H1 (cell line): ENCODE results near the gene ANKS1A. TPM values are rescaled to one million over a fixed set of nuclear protein-coding genes. Genes with fewer than 3 reads are reported as not detected.

Experiments used
- CTCF ChIA-PET: fragments of 300-600 bp; sonication (Branson Sonifier 250); formaldehyde crosslinking; loops from one replicate; lab custom pipeline; 2021; ENCODE audit not compliant: partially characterized antibody; lab: Charles Lee
- POLR2A ChIA-PET: fragments of 300-600 bp; sonication (Branson Sonifier 250); formaldehyde crosslinking; loops from one replicate; lab custom pipeline; 2021; ENCODE audit warnings: inconsistent platforms; ENCODE audit not compliant: partially characterized antibody; lab: Charles Lee
- DNase-seq, 2 experiments: peaks; one replicate each; pipeline versions ENCODE4 v3.0.0 to v3.0.0-alpha.2; 2010 to 2022; ENCODE audit warnings: low spot score in 2 of 2, low read depth in 1 of 2, mixed read lengths in 1 of 2
- FAIRE-seq: peaks from 2 replicates; lab custom pipeline; 2011; peaks lifted over from hg19 to GRCh38; lab: Jason Lieb, UNC
- H2AFZ ChIP-seq: 2 replicates; pipeline ENCODE4 v1.8.1; 2012; ENCODE audit warnings: low read length, inconsistent platforms
- H2AK5ac ChIP-seq: 2 replicates; pipeline ENCODE4 v1.6.1; 2013; ENCODE audit warnings: low read depth, low read length
- H2BK120ac ChIP-seq: replicated peaks from 2 replicates; pipeline ENCODE3; 2013; ENCODE audit warnings: low read depth, low read length, inconsistent platforms
- H2BK12ac ChIP-seq: 2 replicates; pipeline ENCODE4 v1.6.1; 2013; ENCODE audit warnings: low read depth, low read length
- H2BK15ac ChIP-seq: 2 replicates; pipeline ENCODE4 v1.6.1; 2013; ENCODE audit warnings: low read length
- H2BK20ac ChIP-seq: 2 replicates; pipeline ENCODE4 v1.6.1; 2013; ENCODE audit warnings: low read length
- H2BK5ac ChIP-seq: 2 replicates; pipeline ENCODE4 v1.6.1; 2013; ENCODE audit warnings: low read depth, low read length
- H3K14ac ChIP-seq: 2 replicates; pipeline ENCODE4 v1.6.1; 2013; ENCODE audit warnings: inconsistent platforms; ENCODE audit not compliant: insufficient read length
- H3K18ac ChIP-seq: 2 replicates; pipeline ENCODE4 v1.6.1; 2013; ENCODE audit warnings: low read length; ENCODE audit errors: extremely low read depth
- H3K23ac ChIP-seq: 2 replicates; pipeline ENCODE4 v1.6.1; 2013; ENCODE audit warnings: inconsistent platforms; ENCODE audit not compliant: insufficient read length
- H3K23me2 ChIP-seq: 2 replicates; pipeline ENCODE4 v1.6.1; 2013; ENCODE audit warnings: low read depth, low read length
- H3K27ac ChIP-seq: 2 replicates; pipeline ENCODE4 v1.6.1; 2011; ENCODE audit warnings: low read depth, low read length, inconsistent platforms
- H3K27me3 ChIP-seq, 4 experiments: replicated peaks in 1 of 4; 1 replicate in 1 of 4; 2 replicates in 3 of 4; pipeline versions ENCODE4 v1.6.1 to v1.8.1; 2011 to 2013; ENCODE audit warnings: low read length in 3 of 4, mild to moderate bottlenecking in 3 of 4, inconsistent platforms in 2 of 4, mixed read lengths in 2 of 4, moderate library complexity in 1 of 4; ENCODE audit not compliant: control insufficient read depth in 3 of 4, insufficient read depth in 3 of 4; ENCODE audit errors: extremely low read depth in 1 of 4
- H3K36me3 ChIP-seq, 4 experiments: 2 replicates each; pipeline versions ENCODE4 v1.6.1 to v1.8.1; 2011 to 2013; ENCODE audit warnings: mild to moderate bottlenecking in 4 of 4, low read length in 3 of 4, moderate library complexity in 2 of 4, control low read depth in 1 of 4, inconsistent platforms in 1 of 4; ENCODE audit not compliant: insufficient read depth in 4 of 4, control insufficient read depth in 2 of 4
- H3K4ac ChIP-seq: replicated peaks from 2 replicates; pipeline ENCODE3; 2013; ENCODE audit warnings: low read length, low read depth, mixed read lengths, inconsistent platforms; ENCODE audit not compliant: insufficient read length
- H3K4me1 ChIP-seq, 4 experiments: replicated peaks in 1 of 4; 1 replicate in 1 of 4; 2 replicates in 3 of 4; pipeline versions ENCODE4 v1.6.1 to v1.8.1; 2011 to 2013; ENCODE audit warnings: low read length in 3 of 4, inconsistent platforms in 2 of 4, mixed read lengths in 1 of 4; ENCODE audit not compliant: insufficient read depth in 4 of 4, control insufficient read depth in 3 of 4
- H3K4me2 ChIP-seq, 2 experiments: 2 replicates each; pipeline versions ENCODE4 v1.6.1 to v1.8.1; 2011 to 2013; ENCODE audit warnings: low read depth in 2 of 2, low read length in 2 of 2, control low read depth in 1 of 2, inconsistent platforms in 1 of 2, mild to moderate bottlenecking in 1 of 2; ENCODE audit not compliant: insufficient read depth in 1 of 2
- H3K4me3 ChIP-seq, 4 experiments: fragments of 200-600, 300-600 bp in 1 of 4; sonication (generic), shearing (Covaris generic), sonication (Bioruptor Twin) in 1 of 4; 2 replicates each; pipeline versions ENCODE4 v1.5.1 to v1.8.1; 2011 to 2016; ENCODE audit warnings: low read length in 4 of 4, low read depth in 3 of 4, control low read depth in 2 of 4, inconsistent platforms in 2 of 4, mild to moderate bottlenecking in 2 of 4, mixed read lengths in 1 of 4, moderate library complexity in 1 of 4; ENCODE audit not compliant: insufficient read depth in 2 of 4; ENCODE audit errors: extremely low read depth in 1 of 4
- H3K56ac ChIP-seq: replicated peaks from 2 replicates; pipeline ENCODE3; 2013; ENCODE audit warnings: low read depth, mild to moderate bottlenecking, mixed read lengths, low read length, inconsistent platforms; ENCODE audit not compliant: insufficient read length
- H3K79me1 ChIP-seq: 2 replicates; pipeline ENCODE4 v1.6.1; 2013; ENCODE audit warnings: low read depth, low read length, control low read depth
- H3K79me2 ChIP-seq, 2 experiments: 2 replicates each; pipeline versions ENCODE4 v1.6.1 to v1.8.1; 2012 to 2013; ENCODE audit warnings: low read length in 2 of 2, mild to moderate bottlenecking in 2 of 2, inconsistent platforms in 1 of 2; ENCODE audit not compliant: insufficient read depth in 2 of 2, control insufficient read depth in 1 of 2
- H3K9ac ChIP-seq, 4 experiments: replicated peaks in 1 of 4; 1 replicate in 1 of 4; 2 replicates in 3 of 4; pipeline versions ENCODE4 v1.6.1 to v1.8.1; 2011 to 2013; ENCODE audit warnings: low read depth in 3 of 4, low read length in 3 of 4, control low read depth in 2 of 4, mild to moderate bottlenecking in 2 of 4, moderate library complexity in 2 of 4, inconsistent platforms in 1 of 4; ENCODE audit errors: extremely low read depth in 1 of 4
- H3K9me3 ChIP-seq, 2 experiments: 2 replicates each; pipeline versions ENCODE4 v1.6.1 to v1.8.1; 2012 to 2013; ENCODE audit warnings: mild to moderate bottlenecking in 2 of 2, moderate library complexity in 2 of 2, control low read depth in 1 of 2, inconsistent platforms in 1 of 2, low read depth in 1 of 2, low read length in 1 of 2, mixed read lengths in 1 of 2; ENCODE audit not compliant: insufficient read depth in 2 of 2
- H4K20me1 ChIP-seq, 2 experiments: replicated peaks in 1 of 2; 2 replicates each; pipeline versions ENCODE3 to v1.8.1; 2011 to 2013; ENCODE audit warnings: inconsistent platforms in 2 of 2, low read length in 2 of 2, mild to moderate bottlenecking in 1 of 2; ENCODE audit not compliant: insufficient read depth in 2 of 2, control insufficient read depth in 1 of 2
- H4K5ac ChIP-seq: 2 replicates; pipeline ENCODE4 v1.6.1; 2013; ENCODE audit warnings: low read length, low read depth, mixed read lengths, inconsistent platforms; ENCODE audit not compliant: insufficient read length
- H4K8ac ChIP-seq: 2 replicates; pipeline ENCODE4 v1.8.0; 2013; ENCODE audit warnings: mild to moderate bottlenecking, moderate library complexity, low read length, inconsistent platforms; ENCODE audit not compliant: insufficient read depth; ENCODE audit errors: extremely low read depth
- H4K91ac ChIP-seq: replicated peaks from 2 replicates; pipeline ENCODE3; 2013; ENCODE audit warnings: low read length, mixed read lengths, inconsistent platforms; ENCODE audit not compliant: insufficient read length
- HDAC6 ChIP-seq: IDR thresholded peaks from one replicate; pipeline ENCODE4 v1.7.1; 2012; ENCODE audit warnings: low read depth, mild to moderate bottlenecking, inconsistent platforms, low read length, moderate library complexity
- RNF2 ChIP-seq: fragments of 200-900, 300-1000 bp; sonication (generic); IDR thresholded peaks from 2 replicates; pipeline ENCODE4 v1.7.1; 2016; ENCODE audit warnings: borderline replicate concordance, low read depth, mild to moderate bottlenecking, antibody characterized with exemption, low read length; ENCODE audit not compliant: poor library complexity, severe bottlenecking; ENCODE audit errors: missing control alignments
- TAF1 ChIP-seq: IDR thresholded peaks from 2 replicates; pipeline ENCODE4 v1.6.1; 2011; ENCODE audit warnings: mild to moderate bottlenecking, low read depth, low read length
- WGBS, 2 experiments: shearing (Covaris generic) in 1 of 2; methylation state at CpG; one replicate each; pipeline versions ENCODE4 v1.1.6 to v1.1.7; 2013 to 2015; ENCODE audit warnings: low lambda C conversion rate in 2 of 2, mixed read lengths in 2 of 2, inconsistent platforms in 1 of 2, low coverage in 1 of 2, missing lambda C conversion rate in 1 of 2; ENCODE audit not compliant: insufficient replicate concordance in 2 of 2, insufficient coverage in 1 of 2, insufficient read length in 1 of 2; ENCODE audit errors: extremely low coverage in 1 of 2, missing lambda C conversion rate in 1 of 2; 5-methylcytosine and 5-hydroxymethylcytosine counted together
- polyA plus RNA-seq, 7 experiments: library from polyadenylated mRNA; depleted of rRNA in 3 of 7; stranded (reverse) in 5 of 7; unstranded in 2 of 7; fragments of >200 nt in 5 of 7; fragments of 200-250 nt in 2 of 7; gene quantifications; 1 replicate in 5 of 7; 2 replicates in 1 of 7; 4 replicates in 1 of 7; pipeline versions ENCODE4 v1.2.1 to v1.2.3, GENCODE V29; 2011 to 2013; ENCODE audit warnings: missing spikeins in 2 of 7, mixed read lengths in 2 of 7
- total RNA-seq: library from RNA; stranded (reverse); fragmentation: NEBNext Ultra II Directional; extraction: Animal tissue kit (Norgen Biotek cat#: 25700); gene quantifications from 2 replicates; pipeline ENCODE4 v1.2.1, GENCODE V29; 2021

The ANKS1A gene
- total and polyA plus RNA-seq, 2 of the 8 experiments (the other 6 are each of a cell fraction or from before 2014, with no cell fraction given) = 9.8 to 30.9 TPM

DNA sequence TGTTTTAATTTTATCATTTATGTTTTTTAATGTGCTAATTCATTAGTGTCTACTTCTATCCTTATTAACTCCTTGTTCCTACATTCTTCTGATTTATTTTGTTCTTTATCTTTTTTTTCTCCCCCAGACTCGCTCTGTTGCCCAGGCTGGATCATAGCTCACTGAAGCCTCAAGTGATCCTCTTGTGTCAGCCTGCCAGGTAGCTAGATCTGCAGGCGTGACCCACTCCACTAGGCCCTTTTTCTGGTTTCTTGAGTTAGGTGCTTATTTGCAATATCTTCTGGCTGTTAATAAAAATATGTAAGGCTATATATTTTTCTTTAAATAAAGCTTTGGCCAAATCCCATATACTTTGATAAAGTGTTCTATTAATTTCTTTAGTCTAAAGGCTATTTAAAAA lies 4.1 kb upstream of the ANKS1A start:
- no peak overlapping the region for H3K27ac ChIP-seq
- H2BK15ac ChIP-seq = no peak overlapping the region
- no peak overlapping the region for H2AFZ ChIP-seq
- H3K14ac ChIP-seq = no peak overlapping the region
- no peak overlapping the region for H4K8ac ChIP-seq
- no peaks in the 10 kb centered on the region for H3K27me3 ChIP-seq
- no peaks in the 10 kb centered on the region; the same call in 1 of the 2 replicates for H3K79me1 ChIP-seq
- H2AK5ac ChIP-seq = no peak overlapping the region
- H3K9me3 ChIP-seq = no peaks in the 10 kb centered on the region
- no peak overlapping the region for H3K56ac ChIP-seq
- H3K4ac ChIP-seq = no peak overlapping the region
- H2BK20ac ChIP-seq = no peak overlapping the region
- H2BK120ac ChIP-seq = no peak overlapping the region
- no peak overlapping the region for H2BK12ac ChIP-seq
- H4K91ac ChIP-seq = no peak overlapping the region
- peaks cover 16% of the 10 kb centered on the region for H3K23me2 ChIP-seq
- FAIRE-seq = no peak
- no peak overlapping the region for H3K4me2 ChIP-seq
- ChIA-PET CTCF (interaction anchor here (0.7 to 1.3 kb wide), 4 partner anchors 10 to 243 kb away, joined by 3 to 4 read pairs (median 3); no protein-coding TSS in a partner anchor), POLR2A (interaction anchor here (1.0 to 1.9 kb wide), 2 partner anchors 13 to 375 kb away, joined by 3 to 6 read pairs; partner anchors contain the start of gene ZNF76)
- peaks cover 2 to 22% (median 5%) of the 10 kb centered on the region in 4 experiments; a peak in 6 of 8 replicates for H3K36me3 ChIP-seq
- no peak overlapping the region for H3K9ac ChIP-seq
- no peak overlapping the region for H4K5ac ChIP-seq
- no peak overlapping the region for H3K18ac ChIP-seq
- H3K79me2 ChIP-seq = peaks cover 3 to 40% of the 10 kb centered on the region in 2 experiments; a peak in 3 of 4 replicates
- H3K4me3 ChIP-seq = no peak overlapping the region
- H3K4me1 ChIP-seq = no peaks in the 10 kb centered on the region; a peak in 1 of 7 replicates
- H2BK5ac ChIP-seq = no peak overlapping the region
- H3K23ac ChIP-seq = no peak overlapping the region
- WGBS, 2 experiments = 89% methylated on average over 2 of the region's 2 CpGs; no CpG with 5 or more reads in 1 of the 2 experiments
- DNase-seq = no peak
- H4K20me1 ChIP-seq = peaks cover 0 to 1% of the 10 kb centered on the region in 2 experiments
- TF ChIP-seq HDAC6 (no peak), RNF2 (no peak), TAF1 (no peak)
